GM19043 (cell line): ENCODE measurements around the gene WHRN.

Experiments used
- ATAC-seq: cut with Tn5 transposase; IDR thresholded peaks from one replicate; pipeline ENCODE4 v1.9.1; 2021; ENCODE audit warnings: low read depth; ENCODE audit not compliant: unreplicated experiment

The WHRN gene

DNA sequence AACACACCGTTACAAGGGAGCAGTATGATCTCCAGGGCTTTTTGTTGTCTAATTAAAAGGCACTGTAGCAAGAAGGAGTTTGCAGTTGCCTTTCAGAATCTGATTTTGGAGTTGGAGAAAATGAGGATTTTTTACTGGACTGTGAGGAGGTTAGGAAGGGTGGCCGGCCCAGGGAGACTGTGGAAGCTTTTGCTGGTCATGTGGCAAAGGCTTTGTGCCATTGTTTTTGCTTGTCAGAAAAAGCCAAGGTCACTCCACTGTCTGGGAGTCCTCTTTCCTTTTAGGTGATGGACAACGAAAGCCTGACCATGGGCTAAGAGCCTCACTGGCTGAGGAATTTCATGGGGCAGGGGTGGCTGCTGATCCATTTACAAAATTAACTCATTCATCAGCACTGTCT is 10.3 kb upstream of the WHRN start:
- ATAC-seq = no peak

DNA sequence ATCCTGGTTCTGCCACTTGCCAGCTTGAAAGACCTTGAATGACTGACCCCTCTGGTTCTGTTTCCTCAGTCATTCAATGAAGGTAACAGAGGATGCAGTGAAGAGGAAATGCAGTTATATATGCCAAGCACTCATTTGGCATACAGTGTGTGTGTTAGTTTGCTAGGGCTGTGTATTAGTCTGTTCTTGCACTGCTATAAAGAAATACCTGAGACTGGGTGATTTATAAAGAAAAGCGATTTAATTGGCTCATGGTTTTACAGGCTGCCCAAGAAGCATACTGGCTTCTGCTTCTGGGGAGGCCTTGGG is 8.6 kb upstream of the WHRN start:
- no peak for ATAC-seq

DNA sequence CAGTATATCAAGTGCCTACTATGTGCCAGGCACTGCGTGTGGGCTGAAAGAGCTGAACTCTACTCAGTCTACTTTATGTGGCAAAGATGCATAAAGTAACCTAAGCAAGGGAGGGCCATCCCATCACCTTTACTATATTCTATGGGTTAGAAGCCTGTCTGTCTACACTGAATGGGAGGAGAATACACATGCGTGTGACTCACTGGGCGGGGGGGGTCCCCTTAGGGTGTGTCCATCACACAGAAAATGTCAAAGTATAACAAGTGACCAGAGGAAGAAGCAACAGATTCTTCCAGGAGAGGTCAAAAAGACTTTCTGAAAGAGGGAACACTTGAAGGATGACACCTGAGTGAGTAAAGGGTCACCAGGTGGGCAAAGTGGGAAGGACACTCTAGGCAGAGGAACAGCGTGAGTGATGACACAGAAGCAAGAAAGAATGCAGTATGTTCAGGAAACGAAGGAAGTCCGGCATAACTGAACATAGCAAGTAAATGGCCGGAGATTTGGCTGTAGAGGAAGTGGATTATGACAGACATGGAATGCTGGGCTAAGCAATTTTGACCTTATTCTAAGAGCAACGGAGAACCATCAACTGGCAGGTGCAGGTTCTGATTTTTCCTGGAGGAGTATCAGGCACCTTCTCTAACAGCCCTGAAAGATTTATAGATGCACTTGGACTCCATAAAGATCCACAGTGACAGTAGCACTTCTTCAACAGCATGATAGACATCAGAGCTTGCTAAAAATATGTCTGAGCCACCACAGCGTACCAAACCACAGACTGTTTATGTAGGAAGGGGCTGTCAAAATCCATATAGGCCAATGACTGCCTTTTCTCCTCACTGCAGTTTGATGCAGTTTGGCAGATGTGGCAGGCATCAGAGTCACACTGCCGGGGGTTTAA is 8.0 kb upstream of the WHRN start:
- ATAC-seq = no peak

DNA sequence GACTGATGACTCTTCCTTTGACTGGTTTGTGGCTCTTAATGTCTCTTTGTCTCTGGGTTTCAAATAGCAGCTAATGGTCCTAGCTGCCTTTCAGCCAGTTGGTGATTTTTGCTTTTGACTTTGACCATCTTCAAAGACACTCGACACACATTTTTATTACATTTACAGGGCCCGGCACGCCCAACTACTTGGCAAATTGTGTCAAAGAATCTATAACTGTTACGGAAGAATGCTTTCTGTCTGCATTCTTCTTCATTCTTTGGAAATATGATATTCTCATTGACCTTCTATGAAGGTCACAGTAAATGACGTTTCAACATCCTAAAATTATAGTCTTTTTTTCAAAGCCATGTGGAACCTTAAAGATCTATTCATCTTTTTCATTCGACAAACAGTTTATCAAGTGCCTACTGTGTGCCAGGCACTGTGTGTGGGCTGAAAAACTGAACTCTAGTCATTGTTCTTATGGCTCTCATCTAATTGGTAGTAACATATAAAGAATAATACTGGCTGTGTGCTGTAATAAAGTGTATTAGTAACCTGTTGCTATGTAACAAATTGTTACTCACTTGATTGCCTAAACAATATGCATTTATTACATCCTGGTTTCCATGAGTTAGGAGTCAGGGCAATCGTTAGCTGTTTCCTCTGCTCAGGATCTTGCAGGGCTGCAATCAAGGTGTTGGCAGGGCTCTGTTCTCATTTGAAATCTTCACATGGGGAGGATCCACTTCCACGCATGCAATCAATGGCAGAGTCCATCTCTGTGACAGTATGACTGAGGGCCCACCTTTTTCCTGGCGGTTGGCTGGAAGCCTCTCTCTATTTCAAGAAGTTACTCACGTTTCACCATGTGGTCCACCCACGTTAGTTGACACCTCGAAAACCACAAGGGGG is 7.0 kb upstream of the WHRN start:
- no peak for ATAC-seq

DNA sequence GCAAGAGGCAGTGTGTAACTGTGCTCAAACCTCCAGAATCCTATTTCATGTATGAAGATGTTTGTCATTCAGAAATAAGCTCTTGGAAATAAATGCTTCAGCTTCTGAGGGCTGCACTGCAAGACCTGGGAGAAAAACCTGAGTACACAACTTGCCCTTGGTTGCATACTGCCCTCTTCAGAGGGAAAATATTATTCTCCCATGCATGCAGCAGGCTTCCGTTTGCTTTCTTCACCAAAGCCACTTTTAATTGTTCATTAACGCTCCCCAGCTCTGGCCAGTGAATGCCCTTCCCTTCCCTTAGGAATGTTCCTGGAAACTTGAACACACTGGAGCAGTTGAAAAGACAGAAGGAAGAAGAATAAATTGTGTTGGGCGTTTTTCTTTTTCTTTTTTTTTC is 2.5 kb upstream of the WHRN start:
- no peak for ATAC-seq

DNA sequence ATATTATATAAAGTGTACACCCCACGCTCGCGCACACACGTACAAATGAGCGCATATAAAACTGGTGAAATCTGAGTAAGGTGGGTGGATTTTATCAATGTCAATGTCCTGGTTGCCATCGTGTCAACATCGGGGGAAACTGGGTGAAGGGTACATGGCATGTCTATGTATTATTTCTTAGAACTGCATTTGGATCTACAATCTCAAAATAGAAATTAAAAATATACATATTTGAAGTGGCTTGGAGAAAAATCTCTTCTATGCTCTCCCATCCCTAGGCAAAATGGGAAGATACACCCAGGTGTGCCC is 763 bp upstream of the WHRN start:
- ATAC-seq = no peak

GRCh38 chr9:114504341-114505186 is 709 bp downstream of the WHRN start:
- ATAC-seq = no peak

- no peak for ATAC-seq
Measured at GRCh38 chr9:114503522-114504340, 1.5 kb downstream of the WHRN start.

DNA sequence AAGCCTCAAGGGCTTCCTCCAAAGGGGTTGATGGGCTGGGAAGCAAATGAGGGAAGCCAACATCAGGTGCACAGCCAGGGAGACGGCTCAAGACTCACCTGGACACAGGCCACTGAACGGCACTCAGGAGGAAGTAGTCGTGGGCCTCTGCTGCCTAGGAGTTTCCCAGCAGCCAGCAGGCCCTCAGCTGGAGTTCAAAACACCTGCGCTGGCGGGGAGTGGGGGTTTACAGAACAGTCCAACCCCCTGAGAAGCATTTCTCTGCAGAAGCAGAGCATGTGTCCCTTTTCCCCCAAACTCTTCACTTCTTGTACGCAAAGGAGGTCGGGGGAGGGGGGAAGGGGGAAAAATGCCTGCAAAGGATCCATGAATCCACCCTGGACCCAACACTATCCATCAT is 2.3 kb downstream of the WHRN start:
- no peak for ATAC-seq

DNA sequence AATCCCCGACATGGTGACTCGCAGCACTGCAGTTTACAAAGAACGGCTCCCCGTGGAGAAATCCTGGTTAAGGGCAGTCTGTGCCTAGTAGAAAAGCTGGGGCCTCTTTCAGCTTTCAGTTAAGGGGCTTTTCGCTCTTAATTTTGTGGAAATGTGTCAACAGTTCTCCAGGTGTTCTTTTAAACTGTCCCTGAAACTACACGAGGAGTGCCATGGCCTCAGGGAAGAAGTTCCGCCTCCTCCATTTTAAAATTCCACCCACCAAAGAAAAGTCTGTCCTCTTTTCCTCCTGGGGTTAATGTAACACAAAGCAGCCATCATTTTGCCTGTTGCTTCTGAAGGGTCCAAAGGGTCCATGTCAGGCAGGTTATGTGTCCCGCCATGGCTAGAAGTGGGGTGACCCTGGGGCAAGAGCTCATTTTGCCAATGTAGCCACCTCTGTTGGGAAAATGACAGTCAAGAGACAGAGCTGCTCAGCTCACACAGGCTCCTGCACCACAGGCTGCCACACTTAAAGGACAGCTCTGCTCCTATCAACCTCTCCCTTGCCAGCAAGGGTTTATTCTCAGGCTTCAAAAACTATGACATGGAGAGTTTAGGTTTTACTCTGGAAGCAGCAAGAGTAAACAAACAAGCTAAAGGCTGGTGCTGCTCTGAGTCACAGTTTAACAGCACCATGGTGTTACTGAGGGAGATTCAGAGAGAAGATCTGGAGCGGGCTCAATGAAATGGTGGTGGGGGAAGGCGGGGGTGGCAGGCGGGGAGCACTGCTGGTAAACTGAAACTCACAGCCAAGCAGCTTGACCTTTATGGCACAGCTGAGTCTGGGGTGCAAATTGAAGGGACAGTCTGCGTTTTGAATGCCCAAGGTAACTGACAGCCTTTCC is 3.2 kb downstream of the WHRN start:
- ATAC-seq = no peak

GRCh38 chr9:114500697-114501292 is 4.5 kb downstream of the WHRN start:
- ATAC-seq = no peak

GRCh38 chr9:114499941-114500696 is 5.2 kb downstream of the WHRN start:
- no peak for ATAC-seq

DNA sequence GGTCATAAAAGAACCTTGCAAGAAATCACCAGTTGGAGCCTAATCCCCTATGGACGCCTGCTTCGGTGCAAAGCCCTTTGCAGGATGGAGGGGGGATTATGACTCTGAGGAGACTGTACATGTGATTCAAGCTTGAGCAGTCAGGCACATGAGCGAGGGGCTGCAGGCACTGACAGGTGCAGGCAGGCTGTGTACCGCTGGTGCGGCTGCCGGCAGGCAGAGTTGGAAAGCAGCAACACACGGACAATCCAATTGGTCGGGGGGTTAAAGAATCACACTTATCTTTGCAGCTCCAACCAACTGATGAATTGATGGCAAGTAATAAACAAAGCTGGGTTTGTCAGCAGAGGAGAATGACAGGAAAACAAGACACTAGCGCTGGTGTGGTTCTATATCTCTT is 5.7 kb downstream of the WHRN start:
- no peak for ATAC-seq

DNA sequence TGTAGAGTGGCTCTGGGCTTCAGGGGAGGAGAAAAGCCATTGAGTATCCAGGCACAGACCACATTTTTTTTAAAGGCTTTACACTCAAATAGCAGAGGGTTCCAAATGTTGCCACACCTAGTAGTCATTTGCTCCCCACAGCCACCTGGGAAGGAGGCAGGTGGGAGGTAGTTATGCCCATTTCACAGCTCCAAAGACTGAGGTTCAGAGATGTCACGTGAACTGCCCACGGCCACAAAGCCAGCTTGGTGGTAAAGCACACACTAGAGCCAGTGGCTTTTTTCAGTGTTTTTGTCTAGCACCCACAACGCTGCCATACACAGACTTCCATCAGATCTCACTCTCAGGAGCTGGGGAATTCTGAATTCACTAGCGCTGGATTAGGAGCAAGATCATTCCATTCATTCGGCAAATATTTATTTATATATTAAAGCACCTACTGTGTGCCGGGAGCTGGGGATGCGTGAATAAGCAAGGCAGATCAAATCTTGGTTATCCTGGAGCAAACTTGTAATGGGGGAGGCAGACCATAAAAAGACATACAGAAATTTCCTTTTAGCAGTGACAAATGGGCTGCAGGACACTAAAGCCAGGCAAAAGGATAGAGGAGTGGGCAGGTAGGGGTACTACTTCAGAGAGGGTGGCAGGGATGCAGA is 7.4 kb downstream of the WHRN start:
- ATAC-seq = no peak

- ATAC-seq = no peak
Measured at GRCh38 chr9:114497236-114497635, 8.0 kb downstream of the WHRN start.

- no peak for ATAC-seq
Measured at GRCh38 chr9:114496011-114496410, 9.3 kb downstream of the WHRN start.

GRCh38 chr9:114494776-114495569 is 10.3 kb downstream of the WHRN start:
- ATAC-seq = no peak
